UCSD-AML1 (cell line): ENCODE data around the gene RMDN3.

ENCODE experiments used
- DNase-seq: peaks from one replicate; lab custom pipeline; 2025; ENCODE audit not compliant: unreplicated experiment; lab: John Stamatoyannopoulos, UW

Gene RMDN3

GRCh38 chr15:40694688-40695468 is 60.2 kb downstream of the RMDN3 start, which contains the start of gene RAD51:
RAD51 (plus strand) TSS chr15:40695174; CDS start chr15:40698759, 3,585 bp downstream.
- peak; percentile 94 for DNase-seq

GRCh38 chr15:40693904-40694687 is 61.0 kb downstream of the RMDN3 start:
- no peak for DNase-seq

GRCh38 chr15:40691737-40692136 is 63.3 kb downstream of the RMDN3 start:
- DNase-seq: no peak

- no peak for DNase-seq
Measured at GRCh38 chr15:40688932-40689799, 65.9 kb downstream of the RMDN3 start.
